ENCODE data around the gene RAPGEF2. TPM values are rescaled to one million over a fixed set of nuclear protein-coding genes. Genes with fewer than 3 reads are reported as not detected.

The RAPGEF2 gene
- total and polyA plus RNA-seq, 10 donors: 4.4 to 115 (median 91.0) TPM

GRCh38 chr4:159395693-159396092 is 292.8 kb downstream of the RAPGEF2 start:
- 84 to 87% (median 86%) methylated on average over 2 of the region's 2 CpGs for WGBS, 5 donors
- intact Hi-C loops (cut with DNase I; ENCODE audit: low total_unique reads): no loop called here
- Histone ChIP-seq H3K27ac (no peak overlapping the region), H3K4me1 (peaks cover 0 to 2% (median 0%) of the 10 kb centered on the region in 6 donors), H3K4me3 (no peak overlapping the region), H3K9me3 (no peaks in the 10 kb centered on the region), H3K27me3 (replicated peaks in 1 of 7) (no peaks in the 10 kb centered on the region), H3K36me3 (no peaks in the 10 kb centered on the region)
- no peak for DNase-seq
- no peak for TF ChIP-seq CTCF (IDR thresholded peaks at IDR 0.05 in 8 of 11, conservative IDR thresholded peaks at IDR 0.05 in 3 of 11)
- no peak for TF ChIP-seq POLR2A (IDR thresholded peaks at IDR 0.05)
- no peak for TF ChIP-seq POLR2AphosphoS5 (IDR thresholded peaks at IDR 0.05)

- Histone ChIP-seq H3K36me3 (no peaks in the 10 kb centered on the region), H3K4me3 (no peak overlapping the region), H3K9me3 (no peaks in the 10 kb centered on the region), H3K4me1 (peaks cover 0 to 7% (median 0%) of the 10 kb centered on the region in 6 donors), H3K27me3 (replicated peaks in 1 of 7) (no peaks in the 10 kb centered on the region), H3K27ac (no peak overlapping the region)
- intact Hi-C loops (cut with DNase I; ENCODE audit: low total_unique reads): no loop called here
- TF ChIP-seq POLR2A (IDR thresholded peaks at IDR 0.05) (no peak), POLR2AphosphoS5 (IDR thresholded peaks at IDR 0.05) (no peak), CTCF (IDR thresholded peaks at IDR 0.05 in 8 of 11, conservative IDR thresholded peaks at IDR 0.05 in 3 of 11) (no peak)
- no peak for DNase-seq
- WGBS, 5 donors: 78 to 85% (median 81%) methylated on average over 3 of the region's 3 CpGs
Measured at GRCh38 chr4:159396151-159396550, 293.3 kb downstream of the RAPGEF2 start.

- no peak for DNase-seq
- WGBS, 5 donors: 57 to 70% (median 63%) methylated on average over 7 of the region's 7 CpGs
- TF ChIP-seq POLR2A (IDR thresholded peaks at IDR 0.05) (no peak), POLR2AphosphoS5 (IDR thresholded peaks at IDR 0.05) (no peak), CTCF (IDR thresholded peaks at IDR 0.05 in 8 of 11, conservative IDR thresholded peaks at IDR 0.05 in 3 of 11) (no peak)
- intact Hi-C loops (cut with DNase I; ENCODE audit: low total_unique reads): no loop called here
- no peak overlapping the region for H3K4me3 ChIP-seq
- H3K27ac ChIP-seq: no peak overlapping the region
- H3K4me1 ChIP-seq: peaks cover 0 to 15% (median 0%) of the 10 kb centered on the region in 6 donors
- H3K27me3 ChIP-seq (replicated peaks in 1 of 7): no peaks in the 10 kb centered on the region
- no peaks in the 10 kb centered on the region for H3K36me3 ChIP-seq
- no peaks in the 10 kb centered on the region for H3K9me3 ChIP-seq
Measured at GRCh38 chr4:159398236-159398638, 295.4 kb downstream of the RAPGEF2 start.

- no peak for DNase-seq
- no peak overlapping the region for H3K4me3 ChIP-seq
- intact Hi-C loops (cut with DNase I; ENCODE audit: low total_unique reads): no loop called here
- no peaks in the 10 kb centered on the region for H3K27me3 ChIP-seq (replicated peaks in 1 of 7)
- H3K9me3 ChIP-seq: no peaks in the 10 kb centered on the region
- TF ChIP-seq POLR2A (IDR thresholded peaks at IDR 0.05): no peak
- TF ChIP-seq CTCF (IDR thresholded peaks at IDR 0.05 in 8 of 11, conservative IDR thresholded peaks at IDR 0.05 in 3 of 11): no peak
- no peak for TF ChIP-seq POLR2AphosphoS5 (IDR thresholded peaks at IDR 0.05)
- H3K4me1 ChIP-seq: peaks cover 0 to 15% (median 0%) of the 10 kb centered on the region in 6 donors
- no peak overlapping the region for H3K27ac ChIP-seq
- 25 to 29% (median 27%) methylated on average over 12 of the region's 12 CpGs for WGBS, 5 donors
- no peaks in the 10 kb centered on the region for H3K36me3 ChIP-seq
Measured at GRCh38 chr4:159400558-159401225, 297.8 kb downstream of the RAPGEF2 start.

All from spleen (tissue), 11 donors.